Measurements from ENCODE around the gene CADM4.

GRCh38 chr19:43634506-43634871 lies 5.2 kb downstream of the CADM4 start:
- TF ChIP-seq TCF7L2 (IDR thresholded peaks at IDR 0.05; ENCODE audit: low read depth, low read length), result no peak
- TF ChIP-seq NR2C2 (CRISPR knock-in tag; IDR thresholded peaks at IDR 0.05), result no peak
- no peak for TF ChIP-seq NR2C2 (tag; IDR thresholded peaks at IDR 0.05)
- TF ChIP-seq, protein P1, sequence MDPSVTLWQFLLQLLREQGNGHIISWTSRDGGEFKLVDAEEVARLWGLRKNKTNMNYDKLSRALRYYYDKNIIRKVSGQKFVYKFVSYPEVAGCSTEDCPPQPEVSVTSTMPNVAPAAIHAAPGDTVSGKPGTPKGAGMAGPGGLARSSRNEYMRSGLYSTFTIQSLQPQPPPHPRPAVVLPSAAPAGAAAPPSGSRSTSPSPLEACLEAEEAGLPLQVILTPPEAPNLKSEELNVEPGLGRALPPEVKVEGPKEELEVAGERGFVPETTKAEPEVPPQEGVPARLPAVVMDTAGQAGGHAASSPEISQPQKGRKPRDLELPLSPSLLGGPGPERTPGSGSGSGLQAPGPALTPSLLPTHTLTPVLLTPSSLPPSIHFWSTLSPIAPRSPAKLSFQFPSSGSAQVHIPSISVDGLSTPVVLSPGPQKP (CRISPR knock-in tag; IDR thresholded peaks at IDR 0.05), result no peak
- TF ChIP-seq, protein P2, sequence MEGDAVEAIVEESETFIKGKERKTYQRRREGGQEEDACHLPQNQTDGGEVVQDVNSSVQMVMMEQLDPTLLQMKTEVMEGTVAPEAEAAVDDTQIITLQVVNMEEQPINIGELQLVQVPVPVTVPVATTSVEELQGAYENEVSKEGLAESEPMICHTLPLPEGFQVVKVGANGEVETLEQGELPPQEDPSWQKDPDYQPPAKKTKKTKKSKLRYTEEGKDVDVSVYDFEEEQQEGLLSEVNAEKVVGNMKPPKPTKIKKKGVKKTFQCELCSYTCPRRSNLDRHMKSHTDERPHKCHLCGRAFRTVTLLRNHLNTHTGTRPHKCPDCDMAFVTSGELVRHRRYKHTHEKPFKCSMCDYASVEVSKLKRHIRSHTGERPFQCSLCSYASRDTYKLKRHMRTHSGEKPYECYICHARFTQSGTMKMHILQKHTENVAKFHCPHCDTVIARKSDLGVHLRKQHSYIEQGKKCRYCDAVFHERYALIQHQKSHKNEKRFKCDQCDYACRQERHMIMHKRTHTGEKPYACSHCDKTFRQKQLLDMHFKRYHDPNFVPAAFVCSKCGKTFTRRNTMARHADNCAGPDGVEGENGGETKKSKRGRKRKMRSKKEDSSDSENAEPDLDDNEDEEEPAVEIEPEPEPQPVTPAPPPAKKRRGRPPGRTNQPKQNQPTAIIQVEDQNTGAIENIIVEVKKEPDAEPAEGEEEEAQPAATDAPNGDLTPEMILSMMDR (IDR thresholded peaks at IDR 0.05 in 2 of 3, conservative IDR thresholded peaks at IDR 0.05 in 1 of 3; ENCODE audit: insufficient read depth in 2 of 3, low read depth in 1 of 3, low read length in 3 of 3), result no peak
- no peak for TF ChIP-seq RAD51 (IDR thresholded peaks at IDR 0.05; ENCODE audit: borderline replicate concordance, low read depth)
